GM15510 (cell line): ENCODE data around the gene EIF4H.

Experiments used
- POLR2A ChIP-seq: IDR thresholded peaks from 3 replicates; pipeline ENCODE4 v1.6.1; 2011; ENCODE audit warnings: borderline replicate concordance; ENCODE audit not compliant: insufficient read length; ENCODE audit errors: extremely low read depth

Gene EIF4H

DNA sequence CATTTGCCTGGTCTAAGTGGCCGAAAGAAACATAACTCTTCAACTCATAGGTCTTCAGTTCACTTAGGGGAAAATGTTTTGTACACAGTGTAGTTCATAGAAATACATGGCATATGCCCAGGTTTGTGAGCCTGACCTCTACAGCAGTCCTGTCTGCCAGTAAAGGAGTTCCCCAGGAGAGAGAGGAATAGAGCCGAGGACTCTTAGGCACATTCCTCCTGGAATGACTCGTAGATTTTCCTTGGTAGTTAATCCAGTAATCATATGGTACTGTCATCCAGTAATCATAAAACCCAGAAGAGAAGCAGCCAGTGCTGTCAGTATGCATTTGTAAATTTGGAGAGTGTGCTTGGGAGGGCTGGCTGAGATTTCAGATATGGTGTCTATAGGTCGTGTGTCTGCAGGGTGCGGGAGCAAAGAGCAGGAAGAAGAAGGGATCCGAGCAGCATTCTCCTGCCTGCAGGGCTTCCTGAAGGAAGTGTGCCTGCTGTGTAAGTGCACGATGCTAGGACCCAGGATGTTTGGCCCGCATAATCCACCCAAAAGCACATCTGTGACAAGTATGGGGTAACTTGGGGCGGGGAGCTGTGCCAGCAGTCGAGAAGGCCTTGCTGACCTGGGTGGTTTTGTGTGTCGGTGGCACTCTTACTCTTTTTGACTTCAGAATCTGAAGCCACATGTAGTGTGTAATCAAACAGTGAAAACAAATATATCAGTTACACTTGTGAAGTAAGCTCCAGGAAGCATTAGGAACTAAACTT, 13.9 kb downstream of the EIF4H start:
- TF ChIP-seq POLR2A, result no peak

DNA sequence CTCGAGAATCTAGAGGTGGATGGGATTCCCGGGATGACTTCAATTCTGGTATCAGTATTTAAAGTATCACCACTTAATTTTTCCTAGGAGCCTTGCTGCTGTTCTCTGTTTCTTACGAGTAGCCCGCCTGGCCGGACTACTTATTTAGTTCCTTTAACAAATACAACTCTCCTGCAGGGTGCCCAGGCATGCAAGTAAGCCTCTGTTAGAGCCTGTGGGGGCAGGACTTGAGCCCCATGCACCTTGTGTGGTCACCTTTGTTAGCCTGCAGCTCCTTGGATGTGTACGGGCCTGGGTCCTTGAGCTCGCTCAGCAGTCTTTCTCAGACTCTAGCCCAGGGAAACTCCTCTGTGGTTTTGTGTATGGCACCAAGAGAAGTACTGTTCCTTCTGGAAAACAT, 16.1 kb downstream of the EIF4H start:
- TF ChIP-seq POLR2A, result no peak

DNA sequence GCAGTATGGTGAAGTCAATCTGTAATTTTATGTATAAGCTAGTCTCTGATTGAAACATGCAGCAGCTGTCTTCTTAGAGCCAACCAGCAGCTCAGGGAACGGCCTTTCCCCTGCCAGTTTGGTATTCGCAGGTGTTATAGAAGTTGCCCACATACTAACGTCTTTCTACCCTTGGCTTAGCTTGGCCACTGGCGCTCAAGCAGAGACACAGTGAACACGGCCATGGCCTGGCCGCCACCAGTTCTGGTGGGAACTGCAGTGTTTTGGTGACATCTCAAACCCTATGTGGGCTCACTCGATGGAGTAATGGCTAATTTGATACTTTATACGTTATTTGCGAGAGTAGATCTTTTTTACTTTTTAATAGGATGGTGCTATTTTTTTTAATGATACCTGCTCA, 17.1 kb downstream of the EIF4H start:
- TF ChIP-seq POLR2A, result no peak

DNA sequence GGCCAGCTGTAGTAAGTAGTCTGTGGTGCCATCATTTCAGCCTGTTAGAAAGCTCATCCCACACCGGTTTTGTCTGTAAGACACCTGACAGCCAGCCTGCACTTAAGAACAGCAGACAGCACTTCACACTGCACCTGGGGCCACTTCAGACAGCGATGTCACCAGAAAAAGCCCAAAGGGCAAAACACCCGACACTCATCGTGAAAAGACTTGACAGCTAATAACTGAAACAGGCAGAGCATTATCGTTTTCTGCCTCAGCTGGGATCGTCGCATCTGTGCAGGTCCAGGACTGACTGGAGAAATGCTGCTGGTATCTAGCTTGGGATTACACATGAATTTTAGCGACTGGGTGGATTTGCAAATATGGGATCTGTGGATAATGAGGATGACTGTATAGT, 18.9 kb downstream of the EIF4H start:
- TF ChIP-seq POLR2A, result no peak

GRCh38 chr7:74193913-74194312, 19.8 kb downstream of the EIF4H start:
- no peak for TF ChIP-seq POLR2A

DNA sequence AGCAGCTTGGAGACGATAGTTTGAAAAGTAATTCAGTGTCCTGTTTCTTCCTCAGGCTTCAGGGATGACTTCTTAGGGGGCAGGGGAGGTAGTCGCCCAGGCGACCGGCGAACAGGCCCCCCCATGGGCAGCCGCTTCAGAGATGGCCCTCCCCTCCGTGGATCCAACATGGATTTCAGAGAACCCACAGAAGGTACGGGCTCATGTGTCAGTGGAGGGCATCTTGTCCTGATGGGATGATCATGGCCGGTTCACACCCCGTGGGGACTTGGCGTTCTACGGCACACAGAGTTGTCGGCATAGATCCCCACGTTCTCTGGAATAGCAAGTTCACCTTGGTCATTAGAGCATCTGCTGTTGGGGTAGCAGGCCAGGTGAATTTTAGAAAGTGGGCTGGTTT, 20.5 kb downstream of the EIF4H start:
- no peak for TF ChIP-seq POLR2A

DNA sequence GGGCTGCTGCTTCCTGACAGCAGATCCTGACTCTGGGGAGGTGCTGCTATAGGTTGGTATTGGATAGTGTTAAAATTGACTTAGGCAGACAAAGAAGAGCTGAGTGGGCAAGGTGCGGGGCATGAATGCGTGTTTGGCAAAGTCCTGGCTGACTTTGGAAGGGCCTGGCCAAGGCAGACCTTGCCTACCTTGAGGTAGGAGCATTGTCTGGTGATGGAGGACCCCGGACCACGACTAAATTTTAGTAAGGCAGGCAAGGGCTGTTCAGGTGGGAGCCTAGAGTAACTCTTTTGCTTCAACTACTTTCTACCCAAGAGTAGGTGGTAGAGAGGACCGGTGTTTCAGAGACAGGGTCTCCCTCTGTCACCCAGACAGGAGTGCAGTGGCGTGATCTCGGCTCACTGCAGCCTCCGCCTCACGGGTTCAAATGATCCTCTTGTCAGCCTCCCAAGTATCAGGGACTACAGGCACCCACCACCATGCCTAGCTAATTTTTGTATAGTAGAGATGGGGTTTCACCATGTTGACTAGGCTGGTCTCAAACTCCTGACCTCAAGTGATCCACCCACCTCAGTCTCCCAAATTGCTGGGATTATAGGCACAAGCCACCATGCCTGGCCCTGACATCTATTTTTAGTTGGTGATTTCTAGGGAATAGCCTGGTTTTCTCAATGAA, 23.4 kb downstream of the EIF4H start:
- no peak for TF ChIP-seq POLR2A

- no peak for TF ChIP-seq POLR2A
Measured at GRCh38 chr7:74199551-74200355, 25.6 kb downstream of the EIF4H start.

DNA sequence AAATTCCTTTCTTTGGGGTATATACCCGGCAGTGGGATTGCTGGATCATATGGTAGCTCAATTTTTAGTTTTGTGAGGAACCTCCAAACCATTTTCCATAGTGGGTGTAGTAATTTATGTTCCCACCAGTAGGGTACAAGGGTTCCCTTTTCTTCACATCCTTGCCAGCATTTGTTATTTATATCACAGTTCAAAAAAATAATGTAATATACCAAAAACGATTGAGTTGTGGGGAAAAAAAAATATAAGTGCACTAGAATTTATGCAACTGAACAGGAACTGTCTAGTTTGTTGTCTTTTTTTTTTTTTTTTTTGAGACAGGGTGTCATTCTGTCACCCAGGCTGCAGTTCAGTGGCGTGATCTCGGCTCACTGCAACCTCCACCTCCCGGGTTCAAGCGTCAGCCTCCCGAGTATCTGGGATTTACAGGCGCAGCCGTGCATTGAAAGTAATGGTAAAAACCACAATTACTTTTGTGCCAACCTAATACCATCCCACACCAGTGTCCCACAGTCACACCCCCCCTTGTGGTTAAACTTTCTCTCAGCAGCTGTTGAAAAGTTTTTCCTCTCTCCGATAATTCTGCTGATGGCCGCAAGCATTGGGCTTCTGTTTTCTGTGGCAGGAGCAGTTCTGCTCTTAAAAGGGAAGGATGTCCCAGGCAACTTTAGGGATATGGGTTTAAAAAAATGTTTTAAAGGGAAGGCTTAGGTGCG, 28.8 kb downstream of the EIF4H start:
- TF ChIP-seq POLR2A, result no peak

DNA sequence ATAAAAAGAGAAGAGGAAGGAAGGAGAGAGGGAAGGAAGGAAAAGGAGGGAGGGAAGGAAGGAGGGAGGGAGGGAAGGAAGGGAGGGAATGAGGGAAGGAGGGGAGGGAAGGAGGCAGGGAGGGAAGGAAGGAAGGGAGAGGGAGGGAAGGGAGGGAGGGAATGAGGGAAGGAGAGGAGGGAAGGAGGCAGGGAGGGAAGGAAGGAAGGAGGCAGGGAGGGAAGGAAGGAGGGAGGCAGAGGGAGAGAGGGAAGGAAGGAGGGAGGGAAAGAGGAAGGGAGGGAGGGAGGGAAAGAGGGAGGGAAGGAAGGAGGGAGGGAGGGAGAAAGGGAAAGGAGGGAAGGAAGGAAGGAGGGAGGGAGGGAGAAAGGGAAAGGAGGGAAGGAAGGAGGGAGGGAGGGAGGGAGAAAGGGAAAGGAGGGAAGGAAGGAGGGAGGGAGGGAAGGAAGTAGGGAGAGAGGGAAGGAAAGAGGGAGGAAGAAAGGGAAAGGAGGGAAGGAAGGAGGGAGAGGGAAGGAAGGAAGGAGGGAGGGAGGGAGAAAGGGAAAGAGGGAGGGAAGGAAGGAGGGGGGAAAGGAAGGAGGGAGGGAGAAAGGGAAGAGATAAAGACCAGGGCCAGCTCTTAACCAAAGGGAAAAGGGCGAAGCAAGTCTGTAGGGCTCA, 29.9 kb downstream of the EIF4H start:
- no peak for TF ChIP-seq POLR2A

DNA sequence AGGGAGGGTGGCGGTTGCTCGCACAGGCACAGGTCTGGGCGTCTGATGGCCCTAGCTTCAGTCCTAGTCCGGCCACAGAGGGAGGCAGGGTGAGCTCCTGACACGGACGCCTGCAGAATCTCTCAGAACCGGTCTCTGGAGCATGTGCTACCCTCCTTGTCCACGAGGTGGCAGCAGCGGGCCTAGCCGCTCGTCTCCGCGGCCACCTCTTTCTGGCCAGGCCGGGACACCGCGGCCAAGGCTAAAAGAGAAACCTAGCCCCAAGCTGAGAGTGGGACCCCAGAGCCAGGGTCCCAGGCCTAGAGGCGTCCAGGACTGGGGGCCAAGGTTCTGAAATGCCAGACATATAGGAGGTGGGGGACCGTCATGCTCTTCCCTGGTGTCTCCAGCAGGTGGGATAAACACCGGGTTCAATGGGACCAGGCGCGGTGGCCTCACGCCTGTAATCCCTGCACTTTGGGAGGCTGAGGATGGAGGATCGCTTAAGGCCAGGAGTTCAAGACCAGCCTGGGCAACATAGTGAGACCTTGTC, 32.5 kb downstream of the EIF4H start:
- no peak for TF ChIP-seq POLR2A

DNA sequence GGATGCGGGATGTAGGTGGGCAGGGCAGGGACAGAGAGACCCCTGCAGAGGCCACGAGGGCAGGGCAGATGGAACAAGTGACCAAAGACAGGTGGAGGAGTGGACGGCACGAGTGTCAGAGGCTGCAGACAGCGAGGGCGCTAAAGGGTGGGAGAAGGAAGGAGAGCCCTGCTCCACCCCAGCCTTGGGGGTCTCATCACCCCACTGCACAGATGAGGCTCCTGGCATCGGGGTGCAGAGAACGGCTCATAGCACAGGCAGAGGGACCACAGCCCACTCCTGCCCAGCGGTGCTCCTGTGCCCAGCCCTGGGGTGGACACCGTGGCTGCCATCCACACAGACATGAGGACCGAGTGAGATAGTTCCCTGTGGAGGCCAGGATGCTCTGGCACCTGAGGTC, 33.4 kb downstream of the EIF4H start:
- TF ChIP-seq POLR2A, result no peak

DNA sequence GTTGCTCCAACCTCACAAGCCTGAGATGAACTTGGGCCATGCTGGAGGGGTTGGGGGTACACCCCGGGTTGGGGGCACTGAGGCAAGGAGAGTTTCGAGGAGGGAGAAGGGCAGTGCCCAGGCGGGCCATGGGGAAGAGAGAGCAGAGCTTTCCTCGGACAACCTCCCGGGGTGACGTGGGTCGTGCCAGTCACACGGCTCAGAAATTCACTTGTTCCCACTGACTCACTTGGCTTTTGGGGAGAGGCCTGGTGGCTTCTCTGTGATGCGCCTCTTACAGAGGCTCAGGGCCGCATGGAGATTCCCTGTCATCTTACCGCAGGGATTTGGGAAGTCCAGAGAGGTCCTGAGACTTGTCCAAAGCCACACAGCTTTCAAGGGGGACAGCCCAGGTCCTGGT, 38.5 kb downstream of the EIF4H start:
- no peak for TF ChIP-seq POLR2A
